GM18511 (cell line): Measurements from ENCODE around the gene CCDC88C.

ENCODE experiments used
- ATAC-seq: cut with Tn5 transposase; IDR thresholded peaks from one replicate; pipeline ENCODE4 v1.9.1; 2021; ENCODE audit warnings: mild to moderate bottlenecking, moderate library complexity; ENCODE audit not compliant: unreplicated experiment

CCDC88C gene

GRCh38 chr14:91378930-91379578 is 38.6 kb downstream of the CCDC88C start:
- no peak for ATAC-seq

GRCh38 chr14:91377700-91378652 is 39.6 kb downstream of the CCDC88C start:
- ATAC-seq, result no peak

- ATAC-seq, result no peak
Observed at GRCh38 chr14:91376547-91377477, 40.8 kb downstream of the CCDC88C start.

GRCh38 chr14:91375720-91376452 is 41.7 kb downstream of the CCDC88C start:
- no peak for ATAC-seq

- ATAC-seq, result no peak
Observed at GRCh38 chr14:91374879-91375702, 42.5 kb downstream of the CCDC88C start.

- ATAC-seq, result no peak
Observed at GRCh38 chr14:91374287-91374878, 43.2 kb downstream of the CCDC88C start.

- ATAC-seq, result peak; percentile 68
Observed at GRCh38 chr14:91373591-91374254, 43.9 kb downstream of the CCDC88C start.

GRCh38 chr14:91372671-91373495 is 44.7 kb downstream of the CCDC88C start:
- ATAC-seq, result peak; percentile 41

- ATAC-seq, result no peak
Observed at GRCh38 chr14:91371990-91372375, 45.6 kb downstream of the CCDC88C start.

- no peak for ATAC-seq
Observed at GRCh38 chr14:91371011-91371989, 46.3 kb downstream of the CCDC88C start.

GRCh38 chr14:91369628-91370445 is 47.8 kb downstream of the CCDC88C start:
- ATAC-seq, result no peak

GRCh38 chr14:91368776-91369416 is 48.7 kb downstream of the CCDC88C start:
- ATAC-seq, result no peak

GRCh38 chr14:91367173-91368171 is 50.1 kb downstream of the CCDC88C start:
- ATAC-seq, result peak; percentile 79

GRCh38 chr14:91366749-91367148 is 50.9 kb downstream of the CCDC88C start:
- ATAC-seq, result no peak
